ENCODE data around the gene SLC30A3.

Gene SLC30A3

DNA sequence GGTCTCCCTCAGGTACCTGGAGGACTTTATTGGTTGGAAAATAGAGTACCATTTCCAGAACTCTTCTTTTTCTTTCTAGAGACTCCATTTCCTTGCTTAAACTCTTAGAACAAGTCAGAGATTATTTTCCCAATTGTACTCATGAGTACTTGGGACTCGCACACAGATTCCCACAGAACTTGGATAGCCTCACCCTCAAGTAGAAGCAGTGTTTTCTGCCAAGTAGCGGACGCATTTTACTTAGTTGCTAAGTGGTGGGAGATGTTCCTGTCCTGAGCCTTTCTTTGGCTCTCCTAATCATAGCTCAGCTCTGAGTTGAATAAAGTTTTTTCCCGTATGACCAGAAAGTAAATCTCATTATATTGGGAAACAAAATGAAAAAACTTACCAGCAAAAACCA, 17.2 kb downstream of the SLC30A3 start:
- no peaks in the 10 kb centered on the region for H3K27me3 ChIP-seq (ENCODE audit: insufficient read depth, low read length, poor library complexity)
- H2AK5ac ChIP-seq (ENCODE audit: low read length): no peak overlapping the region
- no peak overlapping the region for H3K27ac ChIP-seq (ENCODE audit: low read depth, low read length)
- H3K56ac ChIP-seq (ENCODE audit: low read length): no peak overlapping the region
- H3K36me3 ChIP-seq (ENCODE audit: control insufficient read depth, insufficient read depth, low read length): peaks cover 24% of the 10 kb centered on the region
- H3K4me3 ChIP-seq (ENCODE audit: low read length): no peak overlapping the region
- no peak overlapping the region for H2BK15ac ChIP-seq (replicated peaks; ENCODE audit: low read depth)
- no peak overlapping the region for H3K18ac ChIP-seq (ENCODE audit: low read length)
- no CpG with 5 or more reads among the region's 4 CpGs for WGBS (ENCODE audit: extremely low coverage, insufficient coverage, low lambda C conversion rate)
- no peaks in the 10 kb centered on the region for H3K79me1 ChIP-seq (ENCODE audit: low read length)
- DNase-seq: no peak
- H3K9ac ChIP-seq (ENCODE audit: low read length): no peak overlapping the region
- no peak overlapping the region for H2BK120ac ChIP-seq (ENCODE audit: low read depth, low read length)
- no peaks in the 10 kb centered on the region for H3K79me2 ChIP-seq (ENCODE audit: control insufficient read depth, insufficient read depth, low read length)
- H2BK5ac ChIP-seq (ENCODE audit: low read length): no peak overlapping the region
- no peak overlapping the region for H3K4me2 ChIP-seq (ENCODE audit: low read length)
- no peak overlapping the region for H3K23ac ChIP-seq (ENCODE audit: low read length)
- H3K4ac ChIP-seq (ENCODE audit: low read depth, low read length): no peak overlapping the region
- H3K4me1 ChIP-seq (ENCODE audit: control insufficient read depth, low read depth, low read length): peaks cover 3% of the 10 kb centered on the region
- no peak overlapping the region for H4K5ac ChIP-seq (ENCODE audit: low read length)
- H4K8ac ChIP-seq (ENCODE audit: low read depth, low read length): no peak overlapping the region

DNA sequence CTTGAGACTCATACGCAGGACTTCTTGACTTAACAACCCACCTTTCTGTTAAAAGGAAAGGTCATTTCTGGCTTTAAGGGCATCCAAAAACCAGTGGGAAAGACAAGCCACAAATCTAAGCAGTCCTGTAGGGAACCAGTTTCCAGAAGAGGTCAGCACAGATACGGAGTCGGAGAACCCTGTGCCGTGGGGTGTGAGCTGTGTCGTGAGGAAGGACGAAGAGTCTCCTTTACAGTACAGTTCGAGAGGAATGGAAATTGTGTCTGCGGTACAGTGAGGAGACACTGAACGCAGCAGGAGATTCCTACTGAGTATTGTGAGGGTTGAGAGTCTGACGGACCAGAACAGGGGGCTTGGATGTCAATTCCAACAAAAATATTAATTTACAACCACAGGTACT, 17.7 kb downstream of the SLC30A3 start:
- H2BK15ac ChIP-seq (replicated peaks; ENCODE audit: low read depth): no peak overlapping the region
- DNase-seq: no peak
- no peak overlapping the region for H4K5ac ChIP-seq (ENCODE audit: low read length)
- H3K23ac ChIP-seq (ENCODE audit: low read length): no peak overlapping the region
- H3K18ac ChIP-seq (ENCODE audit: low read length): no peak overlapping the region
- no CpG with 5 or more reads among the region's 10 CpGs for WGBS (ENCODE audit: extremely low coverage, insufficient coverage, low lambda C conversion rate)
- H3K4me3 ChIP-seq (ENCODE audit: low read length): no peak overlapping the region
- no peak overlapping the region for H3K4me2 ChIP-seq (ENCODE audit: low read length)
- H3K79me2 ChIP-seq (ENCODE audit: control insufficient read depth, insufficient read depth, low read length): no peaks in the 10 kb centered on the region
- no peaks in the 10 kb centered on the region for H3K27me3 ChIP-seq (ENCODE audit: insufficient read depth, low read length, poor library complexity)
- no peak overlapping the region for H3K56ac ChIP-seq (ENCODE audit: low read length)
- H3K27ac ChIP-seq (ENCODE audit: low read depth, low read length): no peak overlapping the region
- no peaks in the 10 kb centered on the region for H3K79me1 ChIP-seq (ENCODE audit: low read length)
- no peak overlapping the region for H2BK5ac ChIP-seq (ENCODE audit: low read length)
- H3K4ac ChIP-seq (ENCODE audit: low read depth, low read length): no peak overlapping the region
- no peak overlapping the region for H3K9ac ChIP-seq (ENCODE audit: low read length)
- H3K36me3 ChIP-seq (ENCODE audit: control insufficient read depth, insufficient read depth, low read length): peaks cover 25% of the 10 kb centered on the region
- H2AK5ac ChIP-seq (ENCODE audit: low read length): no peak overlapping the region
- H4K8ac ChIP-seq (ENCODE audit: low read depth, low read length): no peak overlapping the region
- H3K4me1 ChIP-seq (ENCODE audit: control insufficient read depth, low read depth, low read length): no peaks in the 10 kb centered on the region
- no peak overlapping the region for H2BK120ac ChIP-seq (ENCODE audit: low read depth, low read length)

- no CpG with 5 or more reads among the region's 19 CpGs for WGBS (ENCODE audit: extremely low coverage, insufficient coverage, low lambda C conversion rate)
- Histone ChIP-seq H3K18ac (ENCODE audit: low read length) (no peak overlapping the region), H3K36me3 (ENCODE audit: control insufficient read depth, insufficient read depth, low read length) (peaks cover 31% of the 10 kb centered on the region), H4K5ac (ENCODE audit: low read length) (no peak overlapping the region), H3K4me1 (ENCODE audit: control insufficient read depth, low read depth, low read length) (no peaks in the 10 kb centered on the region), H2AK5ac (ENCODE audit: low read length) (no peak overlapping the region), H3K79me2 (ENCODE audit: control insufficient read depth, insufficient read depth, low read length) (no peaks in the 10 kb centered on the region), H3K27me3 (ENCODE audit: insufficient read depth, low read length, poor library complexity) (no peaks in the 10 kb centered on the region), H2BK5ac (ENCODE audit: low read length) (no peak overlapping the region), H3K23ac (ENCODE audit: low read length) (no peak overlapping the region), H2BK120ac (ENCODE audit: low read depth, low read length) (no peak overlapping the region), H4K8ac (ENCODE audit: low read depth, low read length) (no peak overlapping the region), H3K9ac (ENCODE audit: low read length) (no peak overlapping the region), H3K4me2 (ENCODE audit: low read length) (no peak overlapping the region), H3K4ac (ENCODE audit: low read depth, low read length) (no peak overlapping the region), H3K79me1 (ENCODE audit: low read length) (no peaks in the 10 kb centered on the region), H3K56ac (ENCODE audit: low read length) (no peak overlapping the region), H3K4me3 (ENCODE audit: low read length) (no peak overlapping the region), H3K27ac (ENCODE audit: low read depth, low read length) (no peak overlapping the region), H2BK15ac (replicated peaks; ENCODE audit: low read depth) (no peak overlapping the region)
- no peak for DNase-seq
Observed at GRCh38 chr2:27243391-27244130, 19.3 kb downstream of the SLC30A3 start.

GRCh38 chr2:27242614-27242951, 20.3 kb downstream of the SLC30A3 start:
- H3K56ac ChIP-seq (ENCODE audit: low read length): no peak overlapping the region
- H3K27me3 ChIP-seq (ENCODE audit: insufficient read depth, low read length, poor library complexity): no peaks in the 10 kb centered on the region
- no peak overlapping the region for H2BK5ac ChIP-seq (ENCODE audit: low read length)
- no peak overlapping the region for H3K27ac ChIP-seq (ENCODE audit: low read depth, low read length)
- no peak overlapping the region for H2BK120ac ChIP-seq (ENCODE audit: low read depth, low read length)
- H3K4me2 ChIP-seq (ENCODE audit: low read length): no peak overlapping the region
- no peak overlapping the region for H3K18ac ChIP-seq (ENCODE audit: low read length)
- no peak overlapping the region for H3K9ac ChIP-seq (ENCODE audit: low read length)
- no peak overlapping the region for H3K23ac ChIP-seq (ENCODE audit: low read length)
- no peak for DNase-seq
- no peak overlapping the region for H2AK5ac ChIP-seq (ENCODE audit: low read length)
- H2BK15ac ChIP-seq (replicated peaks; ENCODE audit: low read depth): no peak overlapping the region
- H3K79me2 ChIP-seq (ENCODE audit: control insufficient read depth, insufficient read depth, low read length): no peaks in the 10 kb centered on the region
- no peak overlapping the region for H3K4ac ChIP-seq (ENCODE audit: low read depth, low read length)
- no peak overlapping the region for H4K5ac ChIP-seq (ENCODE audit: low read length)
- H3K36me3 ChIP-seq (ENCODE audit: control insufficient read depth, insufficient read depth, low read length): peaks cover 41% of the 10 kb centered on the region
- H3K4me1 ChIP-seq (ENCODE audit: control insufficient read depth, low read depth, low read length): no peaks in the 10 kb centered on the region
- WGBS (ENCODE audit: extremely low coverage, insufficient coverage, low lambda C conversion rate): no CpG with 5 or more reads among the region's 16 CpGs
- H3K79me1 ChIP-seq (ENCODE audit: low read length): no peaks in the 10 kb centered on the region
- no peak overlapping the region for H3K4me3 ChIP-seq (ENCODE audit: low read length)
- no peak overlapping the region for H4K8ac ChIP-seq (ENCODE audit: low read depth, low read length)

GRCh38 chr2:27241761-27242613, 20.9 kb downstream of the SLC30A3 start:
- H3K4ac ChIP-seq (ENCODE audit: low read depth, low read length): no peak overlapping the region
- no peak overlapping the region for H2BK5ac ChIP-seq (ENCODE audit: low read length)
- H3K79me2 ChIP-seq (ENCODE audit: control insufficient read depth, insufficient read depth, low read length): no peaks in the 10 kb centered on the region
- no peaks in the 10 kb centered on the region for H3K27me3 ChIP-seq (ENCODE audit: insufficient read depth, low read length, poor library complexity)
- H3K79me1 ChIP-seq (ENCODE audit: low read length): no peaks in the 10 kb centered on the region
- no peak overlapping the region for H3K9ac ChIP-seq (ENCODE audit: low read length)
- no peak overlapping the region for H4K8ac ChIP-seq (ENCODE audit: low read depth, low read length)
- H3K4me3 ChIP-seq (ENCODE audit: low read length): no peak overlapping the region
- H2BK15ac ChIP-seq (replicated peaks; ENCODE audit: low read depth): no peak overlapping the region
- no peak overlapping the region for H3K27ac ChIP-seq (ENCODE audit: low read depth, low read length)
- H3K23ac ChIP-seq (ENCODE audit: low read length): no peak overlapping the region
- no peak overlapping the region for H3K56ac ChIP-seq (ENCODE audit: low read length)
- no CpG with 5 or more reads among the region's 24 CpGs for WGBS (ENCODE audit: extremely low coverage, insufficient coverage, low lambda C conversion rate)
- no peak overlapping the region for H2BK120ac ChIP-seq (ENCODE audit: low read depth, low read length)
- peaks cover 42% of the 10 kb centered on the region for H3K36me3 ChIP-seq (ENCODE audit: control insufficient read depth, insufficient read depth, low read length)
- H3K4me1 ChIP-seq (ENCODE audit: control insufficient read depth, low read depth, low read length): no peaks in the 10 kb centered on the region
- no peak overlapping the region for H3K4me2 ChIP-seq (ENCODE audit: low read length)
- no peak for DNase-seq
- no peak overlapping the region for H4K5ac ChIP-seq (ENCODE audit: low read length)
- H3K18ac ChIP-seq (ENCODE audit: low read length): no peak overlapping the region
- no peak overlapping the region for H2AK5ac ChIP-seq (ENCODE audit: low read length)

Measured in mesendoderm (in vitro differentiated cells).